Sigmoid colon (tissue), 3 donors: ENCODE results near the gene EPB41L4B.

ENCODE experiments used
- CTCF ChIP-seq, 4 experiments: fragments of 450-650 bp in 3 of 4; fragments of 200-600 bp in 1 of 4; IDR thresholded peaks; one replicate each; pipeline ENCODE4 v1.5.1; 2016 to 2019; ENCODE audit warnings: antibody characterized with exemption in 4 of 4, mild to moderate bottlenecking in 3 of 4, moderate library complexity in 2 of 4
- POLR2A ChIP-seq, 2 donors: fragments of 450-650 bp; IDR thresholded peaks; one replicate each; pipeline ENCODE4 v1.6.1; 2016; ENCODE audit warnings: antibody characterized with exemption in 2 of 2, mild to moderate bottlenecking in 2 of 2, moderate library complexity in 2 of 2

GRCh38 chr9:109228093-109228642, 92.7 kb downstream of the EPB41L4B start:
- TF ChIP-seq CTCF (IDR thresholded peaks at IDR 0.05) (no peak), POLR2A (IDR thresholded peaks at IDR 0.05) (no peak)
